Measurements from ENCODE around the gene LINS1.

The LINS1 gene, protein sequence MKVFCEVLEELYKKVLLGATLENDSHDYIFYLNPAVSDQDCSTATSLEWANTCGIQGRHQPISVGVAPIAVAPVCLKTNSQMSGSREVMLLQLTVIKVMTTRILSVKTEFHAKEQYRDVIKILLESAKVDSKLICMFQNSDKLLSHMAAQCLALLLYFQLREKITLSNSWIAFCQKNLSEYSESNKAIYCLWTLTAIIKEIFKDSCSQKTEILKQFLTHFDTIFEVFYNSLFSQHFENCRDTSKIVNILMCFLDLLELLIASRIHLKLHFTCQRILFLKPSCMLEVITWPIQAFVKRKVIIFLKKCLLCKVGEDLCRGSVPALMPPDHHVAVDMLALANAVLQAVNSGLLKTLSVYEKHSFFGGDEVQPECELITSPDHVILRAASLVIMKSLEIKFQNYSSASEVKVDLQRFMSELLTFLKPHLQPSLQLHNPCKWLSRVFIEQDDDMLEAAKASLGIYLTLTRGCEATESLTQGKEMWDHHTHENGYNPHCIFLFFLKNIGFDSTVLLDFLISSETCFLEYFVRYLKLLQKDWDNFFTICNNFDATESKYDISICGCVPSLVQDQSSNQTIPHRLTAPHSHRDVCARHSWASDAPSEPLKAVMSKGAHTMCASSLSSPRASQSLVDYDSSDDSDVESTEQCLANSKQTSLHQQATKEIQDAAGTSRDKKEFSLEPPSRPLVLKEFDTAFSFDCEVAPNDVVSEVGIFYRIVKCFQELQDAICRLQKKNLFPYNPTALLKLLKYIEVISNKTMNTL

DNA sequence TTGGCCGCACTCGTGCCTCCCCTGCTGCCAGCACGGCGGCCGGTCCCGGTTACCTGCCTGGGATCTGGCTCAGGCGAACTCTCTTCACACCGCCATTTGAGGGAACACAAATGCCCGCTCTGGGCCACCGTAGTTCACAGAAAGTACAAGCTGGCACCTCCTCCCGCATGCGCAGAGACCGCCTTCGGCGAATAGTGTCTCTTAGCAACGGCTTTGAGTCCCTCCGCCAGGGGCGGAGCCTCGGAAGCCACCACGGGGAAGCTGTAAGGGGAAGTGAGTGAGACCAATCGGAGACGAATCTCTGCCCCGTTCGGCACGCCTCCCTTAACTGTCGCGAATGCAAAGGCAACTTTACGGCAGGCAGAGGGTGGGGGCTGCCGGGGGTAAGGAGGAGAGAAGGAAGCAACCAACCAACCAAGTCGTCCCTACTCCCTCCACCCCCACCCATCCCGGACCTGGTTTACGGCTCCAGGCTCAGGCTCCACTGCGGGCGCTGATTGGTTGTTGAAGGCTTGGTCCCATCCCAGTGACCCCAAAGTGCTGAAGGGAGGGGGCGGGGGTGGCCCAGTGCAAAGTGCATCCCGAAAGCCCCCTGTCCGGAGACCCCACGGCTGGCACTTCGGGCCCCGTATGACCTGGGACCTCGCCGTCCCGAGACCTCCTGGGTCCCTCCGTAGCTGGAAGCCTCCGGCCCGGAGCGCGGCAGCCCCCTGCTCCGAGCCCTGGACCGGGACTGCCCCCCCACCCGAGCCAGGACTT is at the start of gene LINS1, which contains the start of gene ASB7:
Gene LINS1 (minus strand): TSS at position 121 of the 759 bp plus-strand sequence. CDS start 21,342 bp downstream, outside the sequence.
Gene ASB7 (plus strand): TSS at position 526 of the 759 bp plus-strand sequence. CDS start 9,628 bp downstream, outside the sequence.
- DNase-seq (ENCODE audit: low spot score) = peak; percentile 100

DNA sequence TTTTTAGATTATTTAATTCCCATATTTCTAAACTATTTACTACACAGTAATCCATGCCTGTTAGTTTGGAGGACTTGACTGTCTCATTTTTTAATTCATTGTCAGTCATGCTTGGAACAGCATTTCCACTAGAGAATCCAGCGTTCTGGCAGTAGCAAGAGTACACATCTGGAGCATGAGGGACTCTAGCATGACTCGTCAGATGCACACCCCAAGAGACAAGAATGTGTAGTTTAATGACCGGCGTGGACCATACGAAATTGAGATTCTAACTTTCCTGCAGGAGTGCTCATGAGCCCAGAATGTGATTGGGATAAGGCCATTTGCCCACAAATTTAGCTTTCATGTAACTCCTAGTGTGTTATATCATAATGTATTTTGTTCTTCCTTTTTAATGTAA is 49.3 kb upstream of the LINS1 start:
- no peak for DNase-seq (ENCODE audit: low spot score)

DNA sequence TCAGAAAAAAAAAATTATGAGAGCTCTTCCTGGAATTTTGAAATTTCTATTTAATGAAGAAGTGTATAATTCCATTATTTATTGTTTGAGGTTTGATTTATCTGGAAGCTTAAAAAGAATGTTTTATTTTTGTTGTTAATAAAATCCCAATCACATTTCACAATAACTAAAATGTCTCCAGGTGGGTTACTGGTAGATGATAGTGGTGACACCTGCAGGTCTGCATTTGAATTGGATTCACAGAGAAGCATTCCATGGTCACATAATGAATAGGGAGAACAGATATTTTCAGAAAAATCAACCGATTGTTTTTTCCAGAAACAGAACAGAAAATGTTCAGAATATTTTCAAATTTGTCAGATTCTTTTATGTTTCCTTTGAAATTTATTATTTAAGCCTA is 48.7 kb upstream of the LINS1 start:
- no peak for DNase-seq (ENCODE audit: low spot score)

DNA sequence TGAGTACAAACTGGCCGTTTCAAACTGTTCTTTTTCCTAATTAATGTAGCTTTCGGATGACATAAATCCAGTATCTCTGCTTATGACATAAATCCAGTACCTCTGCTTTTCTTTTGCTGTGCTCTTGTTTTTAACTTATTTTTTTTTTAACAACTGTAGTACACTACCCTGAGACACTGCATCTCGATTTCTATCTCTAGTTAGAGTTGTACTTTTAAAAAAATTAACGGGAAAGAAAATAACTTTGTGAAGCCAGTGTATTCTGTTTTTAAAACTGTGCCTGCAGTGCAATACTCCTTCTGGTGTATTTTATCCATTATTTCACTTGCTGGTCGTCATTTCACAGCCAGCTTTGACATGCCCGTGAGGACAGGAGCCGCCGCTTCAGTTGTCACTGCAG is 47.0 kb upstream of the LINS1 start:
- DNase-seq (ENCODE audit: low spot score) = no peak

DNA sequence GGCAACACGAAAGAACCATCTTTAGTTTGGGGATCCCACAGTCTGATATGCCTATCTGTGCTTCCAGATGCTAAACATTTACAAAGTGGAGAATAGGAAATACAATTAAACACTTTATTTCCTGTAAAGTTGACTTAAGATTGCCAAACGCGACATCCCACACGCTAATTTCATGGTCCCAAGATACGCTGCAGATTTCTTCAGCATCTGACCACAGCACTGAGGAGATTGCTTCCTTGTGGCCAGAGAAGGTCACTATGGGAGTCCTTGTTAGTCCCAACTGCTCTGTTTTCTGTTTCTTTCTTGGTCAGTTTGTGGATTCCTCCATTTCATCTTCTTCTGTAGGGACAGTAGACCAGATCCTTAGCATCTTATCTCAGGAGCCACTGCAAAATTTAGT is 43.7 kb upstream of the LINS1 start:
- no peak for DNase-seq (ENCODE audit: low spot score)

DNA sequence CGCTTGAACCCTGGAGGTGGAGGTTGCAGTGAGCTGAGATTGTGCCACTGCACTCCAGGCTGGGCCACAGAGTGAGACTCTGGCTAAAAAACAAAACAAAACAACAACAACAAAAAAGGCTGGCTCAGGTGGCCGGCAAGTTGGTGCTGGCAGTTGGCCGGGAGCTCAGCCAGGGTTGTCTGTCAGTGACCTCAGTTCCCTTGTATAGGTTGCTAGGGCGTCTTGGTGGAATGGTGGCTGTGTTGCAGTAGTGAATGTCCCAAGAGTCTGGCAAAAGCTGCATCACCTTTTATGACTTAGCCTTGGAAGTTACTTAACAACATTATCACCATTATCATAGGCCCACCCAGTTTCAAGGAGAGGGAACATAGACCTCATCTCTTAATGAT is 41.0 kb upstream of the LINS1 start:
- DNase-seq (ENCODE audit: low spot score) = no peak

DNA sequence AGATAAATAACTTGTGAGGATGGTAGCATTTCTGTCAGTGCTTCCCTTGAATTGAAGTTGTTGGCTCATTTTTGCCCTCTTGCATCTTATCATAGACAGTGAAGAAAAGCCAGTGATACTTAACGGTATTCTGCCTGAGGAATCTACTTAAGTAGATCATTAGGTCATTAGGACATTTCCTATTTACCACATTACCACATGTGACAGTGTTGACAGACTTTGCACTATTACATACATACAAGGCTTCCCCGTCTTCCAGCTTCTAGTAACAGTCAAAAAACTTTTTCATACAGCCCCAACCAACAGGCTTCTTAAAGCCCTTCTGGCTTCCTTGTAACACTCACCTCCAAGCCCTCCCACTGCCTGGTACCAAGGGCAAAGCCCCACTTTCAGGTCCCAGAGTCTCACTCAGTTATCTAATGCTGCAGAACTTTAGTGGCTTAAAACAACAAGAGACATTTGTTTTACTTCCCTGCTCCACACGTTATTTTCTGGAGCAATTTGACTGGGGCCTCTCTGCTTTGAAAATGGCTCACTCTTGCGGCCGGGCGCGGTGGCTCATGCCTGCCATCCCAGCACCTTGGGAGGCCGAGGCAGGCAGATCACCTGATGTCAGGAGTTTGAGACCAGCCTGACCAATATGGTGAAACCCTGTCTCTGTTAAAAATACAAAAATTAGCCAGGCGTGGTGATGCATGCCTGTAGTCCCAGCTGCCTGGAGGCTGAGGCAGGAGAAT is 40.4 kb upstream of the LINS1 start:
- no peak for DNase-seq (ENCODE audit: low spot score)

DNA sequence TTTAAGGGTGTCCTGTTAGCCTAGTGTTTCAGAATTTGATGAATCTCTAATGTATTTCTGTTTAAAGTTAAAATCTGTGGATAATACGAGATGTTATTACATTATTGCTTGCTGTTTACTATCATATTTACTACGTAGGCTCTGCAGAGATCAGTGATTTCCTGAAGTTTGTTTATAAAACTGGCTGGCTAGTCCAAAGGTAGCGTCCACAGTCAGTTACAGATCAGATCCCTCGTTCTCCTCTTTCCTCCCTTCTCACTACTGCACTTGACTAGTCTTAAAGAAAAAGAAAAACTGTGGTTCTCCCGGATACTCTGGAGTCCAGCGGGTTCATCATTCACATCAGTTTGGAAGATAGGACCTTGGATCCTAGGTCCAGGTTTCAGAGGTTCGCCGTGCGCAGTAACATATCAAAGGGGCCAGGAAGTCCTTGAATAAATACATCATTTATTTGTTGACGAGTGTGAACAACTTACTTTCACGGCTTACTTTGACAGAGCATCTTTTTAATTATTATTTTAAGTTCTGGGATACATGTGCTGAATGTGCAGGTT is 36.3 kb upstream of the LINS1 start:
- DNase-seq (ENCODE audit: low spot score) = no peak

DNA sequence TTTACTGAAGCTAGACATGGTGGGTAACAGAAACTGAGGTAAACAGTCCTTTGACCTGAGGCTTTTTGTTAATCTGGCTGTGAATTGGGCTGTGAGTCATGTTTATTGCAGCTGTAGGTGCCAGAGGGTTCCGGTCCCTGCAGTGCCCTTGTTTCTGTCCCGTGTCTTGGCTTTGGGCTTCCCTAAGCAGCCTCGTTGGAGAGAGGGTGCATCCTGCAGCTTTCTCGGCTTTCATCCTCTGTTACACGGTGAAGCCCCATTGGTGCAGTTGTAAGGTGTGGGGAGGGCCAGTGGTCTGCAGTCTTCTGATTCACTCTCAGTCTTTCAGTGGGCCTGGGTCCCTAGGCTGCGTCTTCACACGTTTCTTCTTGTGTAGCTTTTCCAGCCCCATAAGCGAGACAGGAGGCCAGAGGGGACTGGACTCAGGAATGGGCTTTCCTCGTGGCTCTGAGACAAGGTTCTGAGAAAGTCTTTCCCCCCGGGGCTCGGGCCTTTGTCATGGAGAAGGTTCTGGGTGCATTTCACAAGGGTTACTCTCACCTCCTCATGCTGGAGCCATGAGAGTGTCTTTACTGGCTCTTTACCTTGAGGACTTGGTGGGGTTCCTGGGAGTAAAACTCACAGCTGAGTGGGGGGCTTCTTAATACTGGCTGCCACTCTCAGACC is 33.6 kb upstream of the LINS1 start:
- peak; percentile 74 for DNase-seq (ENCODE audit: low spot score)

DNA sequence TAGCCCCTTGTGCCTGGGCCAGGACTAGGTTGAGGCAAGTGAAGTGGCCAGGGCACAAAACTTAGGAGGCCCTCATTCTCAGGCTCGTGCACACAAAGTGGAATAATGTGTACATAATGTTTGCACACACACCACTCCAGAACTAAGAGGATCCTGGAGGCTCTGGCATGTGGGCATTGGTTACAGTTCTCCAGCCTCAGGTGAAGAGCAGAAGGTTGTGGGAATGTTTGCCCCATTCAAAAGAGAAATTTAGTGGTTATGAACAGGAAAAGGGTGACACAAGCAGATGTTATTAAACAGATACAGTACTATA is 31.7 kb upstream of the LINS1 start:
- no peak for DNase-seq (ENCODE audit: low spot score)

DNA sequence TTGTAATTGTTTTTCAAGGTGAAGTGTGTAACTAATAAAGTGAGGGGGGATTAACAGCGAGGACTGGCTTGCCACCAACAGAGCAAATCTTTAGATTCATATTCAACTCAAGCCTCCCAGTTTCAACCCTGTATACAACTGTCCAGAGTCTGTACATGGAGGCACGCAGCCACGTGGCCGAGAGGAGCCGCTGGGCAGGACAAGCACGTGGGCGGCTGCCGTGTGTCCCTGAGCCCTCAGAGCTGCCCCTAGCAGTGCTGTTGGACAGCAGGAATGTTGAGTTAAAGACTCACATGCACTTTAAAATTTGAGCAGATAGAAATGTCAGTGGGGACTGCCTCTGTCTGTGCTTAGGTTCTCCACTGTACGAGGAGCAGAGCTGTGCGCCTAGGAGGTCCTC is 29.8 kb upstream of the LINS1 start:
- DNase-seq (ENCODE audit: low spot score) = no peak

DNA sequence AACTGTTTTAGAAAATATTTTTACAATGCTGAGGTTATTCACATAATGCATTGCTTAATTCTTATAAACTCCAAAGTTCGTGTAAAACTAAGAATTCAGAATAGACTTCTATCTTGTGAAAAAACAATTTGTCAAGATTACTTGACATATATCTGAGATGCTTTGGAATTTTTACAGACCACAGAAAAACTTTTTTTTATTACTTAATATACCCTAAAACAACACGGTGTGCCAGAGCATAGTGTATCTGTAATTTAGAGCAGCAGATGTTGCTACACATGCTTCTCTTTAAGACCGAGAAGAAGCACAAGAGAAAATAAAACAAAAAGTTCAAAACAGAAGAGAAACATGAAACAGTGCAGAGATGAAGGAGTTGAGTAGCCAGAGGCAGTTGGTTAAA is 26.8 kb upstream of the LINS1 start:
- DNase-seq (ENCODE audit: low spot score) = peak; percentile 12

DNA sequence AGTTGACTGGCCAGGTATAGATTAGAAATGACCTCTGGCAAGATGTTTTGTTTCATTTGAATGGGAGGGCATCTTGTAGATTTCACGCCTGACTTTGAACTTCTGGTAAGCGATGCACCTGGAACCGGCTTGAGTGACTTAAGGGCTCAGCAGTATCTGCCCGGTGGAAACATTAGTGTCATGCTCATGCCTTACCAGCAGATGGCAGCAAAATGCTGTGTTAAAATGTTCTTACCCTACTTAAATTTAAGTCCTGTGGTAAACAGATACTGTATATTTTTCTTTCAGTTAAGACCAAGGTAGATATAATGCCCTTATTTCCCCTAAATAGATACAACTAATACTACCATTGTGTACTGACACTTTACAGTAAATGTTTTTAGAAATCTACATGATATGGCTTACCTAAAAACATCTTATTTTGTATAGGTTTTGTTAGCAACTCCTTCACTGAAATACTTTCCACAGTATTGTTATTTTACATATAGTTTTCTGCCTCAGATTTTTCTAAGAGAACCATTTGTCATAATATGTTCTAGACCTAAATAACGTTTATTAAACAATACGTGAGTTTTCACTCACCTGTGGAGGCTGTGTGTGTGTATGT is 25.9 kb upstream of the LINS1 start:
- peak; percentile 85 for DNase-seq (ENCODE audit: low spot score)

DNA sequence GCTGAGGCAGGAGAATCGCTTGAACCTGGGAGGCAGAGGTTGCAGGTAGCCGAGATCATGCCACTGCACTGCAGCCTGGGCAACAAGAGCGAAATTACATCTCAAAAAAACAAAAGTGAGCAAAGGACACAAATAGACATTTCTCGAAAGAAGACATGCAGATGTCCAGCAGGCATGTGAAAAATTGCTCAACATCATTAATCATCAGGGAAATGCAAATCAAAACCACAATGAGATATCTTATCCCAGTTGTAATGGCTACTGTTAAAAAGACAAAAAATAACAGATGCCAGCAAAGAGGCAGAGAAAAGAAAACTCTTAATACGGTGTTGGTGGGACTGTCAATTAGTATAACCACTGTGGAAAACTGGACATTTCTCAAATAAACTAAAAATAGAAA is 21.3 kb upstream of the LINS1 start:
- DNase-seq (ENCODE audit: low spot score) = no peak

DNA sequence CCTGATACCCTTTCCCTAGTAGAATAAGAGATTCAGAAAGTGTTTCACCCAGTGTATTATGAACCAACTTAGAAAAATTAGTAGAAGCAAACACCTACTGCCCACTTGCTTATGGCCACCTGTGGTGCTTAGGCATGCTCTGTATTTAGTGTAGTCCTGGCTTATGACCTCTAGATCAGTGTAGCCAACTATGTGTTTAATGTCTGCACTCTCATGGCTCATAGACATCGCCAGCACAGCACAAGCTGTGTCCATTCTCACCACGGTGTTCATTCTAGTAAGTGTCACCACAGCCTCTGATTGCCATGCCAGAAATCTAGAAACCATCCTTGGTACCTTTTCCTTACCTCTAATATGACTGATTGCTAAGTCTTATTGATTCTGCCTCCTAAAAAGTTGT is 14.7 kb upstream of the LINS1 start:
- no peak for DNase-seq (ENCODE audit: low spot score)

DNA sequence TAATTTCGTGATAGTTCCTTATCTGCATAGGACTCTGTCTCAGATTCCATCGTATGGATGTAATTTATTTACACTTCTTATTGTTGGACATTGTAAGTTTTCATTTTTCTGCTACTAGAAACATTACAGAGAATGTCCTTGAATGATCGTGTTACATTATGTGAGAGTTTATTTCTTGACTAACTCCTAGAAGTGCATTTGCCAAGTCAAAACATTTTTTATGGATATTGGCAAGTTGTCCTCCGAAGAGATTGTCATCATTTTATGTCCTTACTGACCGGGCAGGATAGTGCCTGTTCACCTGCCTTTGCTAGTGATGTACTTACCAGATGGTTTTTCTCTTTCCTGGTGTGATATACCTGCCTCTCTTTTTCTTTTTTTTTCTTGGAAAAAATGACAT is 13.8 kb upstream of the LINS1 start:
- DNase-seq (ENCODE audit: low spot score) = no peak

DNA sequence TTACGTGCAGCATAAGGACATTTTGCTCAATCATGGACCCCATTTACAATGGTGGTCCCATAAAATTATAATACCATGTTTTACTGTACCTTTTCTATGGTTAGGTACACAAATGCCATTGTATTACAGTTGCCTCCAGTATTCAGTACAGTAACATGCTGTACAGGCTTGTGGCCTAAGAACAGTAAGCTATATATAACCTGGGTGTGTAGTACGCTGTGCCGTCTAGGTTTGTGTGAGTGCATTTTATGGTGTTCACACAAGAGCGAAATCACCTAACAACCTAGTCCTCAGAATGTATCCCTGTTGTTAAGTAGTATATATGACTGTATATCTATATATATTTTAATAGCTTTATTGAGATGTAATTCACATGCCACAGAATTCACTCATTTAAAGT is 12.9 kb upstream of the LINS1 start:
- DNase-seq (ENCODE audit: low spot score) = no peak

DNA sequence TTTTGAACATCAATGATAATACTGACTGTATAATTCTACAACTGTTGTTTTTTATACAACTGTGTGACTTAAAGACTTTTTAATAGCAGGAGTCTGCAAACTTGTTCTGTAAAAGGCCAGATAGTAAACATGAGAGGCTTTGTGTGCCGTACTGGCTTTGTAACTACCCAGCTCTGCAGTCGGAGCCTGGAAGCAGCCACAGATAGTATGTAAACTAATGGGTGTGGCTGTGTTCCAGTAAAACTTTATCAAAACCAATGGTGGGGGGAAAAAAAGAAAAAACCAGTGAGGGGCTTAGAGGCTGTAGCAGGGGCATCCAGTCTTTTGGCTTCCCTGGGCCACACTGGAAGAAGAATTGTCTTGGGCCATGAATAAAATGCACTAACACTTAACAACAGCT is 12.4 kb upstream of the LINS1 start:
- DNase-seq (ENCODE audit: low spot score) = no peak

DNA sequence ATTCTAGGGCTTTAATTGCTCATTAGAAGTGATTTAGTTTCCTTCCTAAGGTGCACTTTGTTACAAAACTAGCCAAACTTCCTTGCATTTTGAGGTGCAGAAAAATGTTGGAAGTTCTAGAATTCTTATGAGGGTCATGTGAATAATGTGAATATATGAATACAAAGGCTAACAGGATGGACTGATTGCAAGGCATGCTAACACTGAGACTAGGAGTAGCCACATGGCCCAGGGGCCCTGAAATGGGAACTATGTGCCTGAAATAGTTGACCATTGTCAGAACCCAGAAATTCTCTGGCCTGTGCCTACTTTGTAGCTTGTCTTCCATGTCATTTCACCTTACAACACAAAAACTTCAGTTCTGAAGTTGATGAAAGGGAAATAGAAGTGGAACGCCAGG is 11.2 kb upstream of the LINS1 start:
- DNase-seq (ENCODE audit: low spot score) = no peak

DNA sequence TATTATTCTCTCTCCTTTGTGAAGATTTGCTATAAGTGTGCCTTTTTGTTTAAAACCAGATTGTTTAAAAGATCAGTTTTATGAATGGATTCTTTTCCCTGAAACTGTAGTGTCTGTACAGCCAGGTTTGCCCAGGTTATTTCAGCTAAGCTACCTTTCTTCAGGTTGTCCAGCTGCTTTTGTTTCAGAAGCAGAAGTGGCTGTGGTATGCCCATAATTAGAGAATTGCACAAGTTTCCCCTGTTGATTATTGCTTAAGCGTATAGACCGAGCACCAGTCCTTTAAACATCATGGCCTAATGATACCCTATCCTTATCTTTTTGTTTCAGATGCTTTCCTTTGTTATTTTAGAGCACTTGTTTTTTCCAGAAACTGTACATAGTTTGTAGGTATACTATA is 10.6 kb upstream of the LINS1 start:
- DNase-seq (ENCODE audit: low spot score) = no peak
